Embryonic facial prominence (tissue), 1 donor: Measurements from ENCODE around the gene BRINP1.
"Not testable (repeated sequence)": the region's sequence is repeated elsewhere in the genome, so short reads cannot be mapped to it uniquely, and the experiment has no call there.

Experiments used
- DNase-seq: peaks from one replicate; pipeline ENCODE4 v3.0.0-alpha.2; 2016; ENCODE audit errors: extremely low spot score

BRINP1 gene

GRCh38 chr9:119213471-119213870 lies 155.8 kb downstream of the BRINP1 start:
- DNase-seq = no peak

- DNase-seq = no peak
Observed at GRCh38 chr9:119197893-119198607, 171.2 kb downstream of the BRINP1 start.

- no peak for DNase-seq
Observed at GRCh38 chr9:119195521-119195920, 173.7 kb downstream of the BRINP1 start.

- DNase-seq = no peak
Observed at GRCh38 chr9:119185298-119185697, 183.9 kb downstream of the BRINP1 start.

GRCh38 chr9:119184265-119184936 lies 184.8 kb downstream of the BRINP1 start:
- DNase-seq = no peak

- DNase-seq = no peak
Observed at GRCh38 chr9:119181561-119181960, 187.7 kb downstream of the BRINP1 start.

- DNase-seq = no peak
Observed at GRCh38 chr9:119180897-119181296, 188.3 kb downstream of the BRINP1 start.

GRCh38 chr9:119179701-119180100 lies 189.5 kb downstream of the BRINP1 start:
- DNase-seq = no peak

- DNase-seq = no peak
Observed at GRCh38 chr9:119177196-119177595, 192.0 kb downstream of the BRINP1 start.

- DNase-seq = no peak
Observed at GRCh38 chr9:119175581-119175980, 193.7 kb downstream of the BRINP1 start.

GRCh38 chr9:119169222-119169621 lies 200.0 kb downstream of the BRINP1 start:
- not testable (repeated sequence) for DNase-seq

GRCh38 chr9:119167876-119168275 lies 201.4 kb downstream of the BRINP1 start:
- DNase-seq = no peak

GRCh38 chr9:119167267-119167666 lies 202.0 kb downstream of the BRINP1 start:
- no peak for DNase-seq

- DNase-seq = no peak
Observed at GRCh38 chr9:119166096-119166495, 203.1 kb downstream of the BRINP1 start.

GRCh38 chr9:119165131-119165530 lies 204.1 kb downstream of the BRINP1 start:
- no peak for DNase-seq

- DNase-seq = no peak
Observed at GRCh38 chr9:119164716-119165115, 204.5 kb downstream of the BRINP1 start.

- no peak for DNase-seq
Observed at GRCh38 chr9:119160551-119160950, 208.7 kb downstream of the BRINP1 start.

GRCh38 chr9:119159386-119159785 lies 209.8 kb downstream of the BRINP1 start:
- DNase-seq = no peak

GRCh38 chr9:119157196-119157595 lies 212.0 kb downstream of the BRINP1 start:
- no peak for DNase-seq

GRCh38 chr9:119156354-119156753 lies 212.9 kb downstream of the BRINP1 start:
- no peak for DNase-seq

- DNase-seq = no peak
Observed at GRCh38 chr9:119154527-119154926, 214.7 kb downstream of the BRINP1 start.

- DNase-seq = no peak
Observed at GRCh38 chr9:119153402-119153801, 215.8 kb downstream of the BRINP1 start.

- no peak for DNase-seq
Observed at GRCh38 chr9:119148855-119149254, 220.4 kb downstream of the BRINP1 start.
